Endothelial cell (in vitro differentiated cells): ENCODE results near the gene TAF1A. TPM values are rescaled to one million over a fixed set of nuclear protein-coding genes. Genes with fewer than 3 reads are reported as not detected.

ENCODE experiments used
- DNase-seq: peaks from one replicate; pipeline ENCODE4 v3.0.0; 2021; ENCODE audit warnings: low spot score
- H3K27ac Mint-ChIP-seq: one replicate; pipeline ENCODE4 v1.8.0; 2021; ENCODE audit warnings: mixed read lengths, inconsistent platforms; ENCODE audit not compliant: unreplicated experiment
- H3K27me3 Mint-ChIP-seq: one replicate; pipeline ENCODE4 v1.8.0; 2021; ENCODE audit warnings: mild to moderate bottlenecking, moderate library complexity, mixed read lengths, inconsistent platforms; ENCODE audit not compliant: unreplicated experiment
- H3K36me3 Mint-ChIP-seq: one replicate; pipeline ENCODE4 v1.8.0; 2021; ENCODE audit warnings: mild to moderate bottlenecking, low read depth, mixed read lengths, inconsistent platforms; ENCODE audit not compliant: unreplicated experiment
- H3K4me1 Mint-ChIP-seq: one replicate; pipeline ENCODE4 v1.8.0; 2021; ENCODE audit warnings: mild to moderate bottlenecking, mixed read lengths, inconsistent platforms; ENCODE audit not compliant: unreplicated experiment
- H3K4me3 Mint-ChIP-seq: one replicate; pipeline ENCODE4 v1.8.0; 2021; ENCODE audit warnings: mild to moderate bottlenecking, mixed read lengths, inconsistent platforms; ENCODE audit not compliant: unreplicated experiment
- H3K9me3 Mint-ChIP-seq: one replicate; pipeline ENCODE4 v1.8.0; 2021; ENCODE audit warnings: mixed read lengths, inconsistent platforms; ENCODE audit not compliant: unreplicated experiment
- total RNA-seq: library from RNA; stranded (reverse); fragmentation: NEBNext Ultra II Directional; extraction: Animal tissue kit (Norgen Biotek cat#: 25700); gene quantifications from one replicate; pipeline ENCODE4 v1.2.1, GENCODE V29; 2021; ENCODE audit not compliant: unreplicated experiment
- TF ChIP-seq, protein P1 (sequence below): fragments of 200-600 bp; sonication (generic); IDR thresholded peaks from one replicate; pipeline ENCODE4 v1.5.0; 2021; ENCODE audit warnings: antibody characterized with exemption; ENCODE audit not compliant: unreplicated experiment

The TAF1A gene
- total RNA-seq, 1 donor from 2014 or later: 6.6 TPM

DNA sequence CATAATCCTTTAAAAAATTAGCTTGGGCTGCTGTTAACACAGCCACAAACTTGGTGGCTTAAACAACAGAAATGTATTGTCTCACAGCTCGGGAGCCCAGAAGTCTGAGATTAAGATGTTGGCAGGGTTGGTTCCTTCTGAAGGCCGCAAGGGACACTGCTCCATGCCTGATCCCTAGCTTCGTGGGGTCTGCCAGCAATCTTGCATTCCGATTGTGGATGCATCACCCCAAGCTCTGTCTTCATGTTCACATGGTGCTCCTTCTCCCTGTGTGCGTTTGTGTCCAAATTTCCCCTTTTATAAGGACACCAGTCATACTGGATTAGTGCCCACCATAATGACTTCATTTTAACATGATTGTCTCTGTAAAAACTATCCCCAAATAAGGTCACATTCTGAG, 36.9 kb downstream of the TAF1A start:
- Mint-ChIP-seq H3K9me3 (no peaks in the 10 kb centered on the region), H3K4me3 (no peak overlapping the region), H3K4me1 (no peaks in the 10 kb centered on the region), H3K36me3 (no peaks in the 10 kb centered on the region), H3K27me3 (no peaks in the 10 kb centered on the region), H3K27ac (no peak overlapping the region)
- TF ChIP-seq, protein P1, sequence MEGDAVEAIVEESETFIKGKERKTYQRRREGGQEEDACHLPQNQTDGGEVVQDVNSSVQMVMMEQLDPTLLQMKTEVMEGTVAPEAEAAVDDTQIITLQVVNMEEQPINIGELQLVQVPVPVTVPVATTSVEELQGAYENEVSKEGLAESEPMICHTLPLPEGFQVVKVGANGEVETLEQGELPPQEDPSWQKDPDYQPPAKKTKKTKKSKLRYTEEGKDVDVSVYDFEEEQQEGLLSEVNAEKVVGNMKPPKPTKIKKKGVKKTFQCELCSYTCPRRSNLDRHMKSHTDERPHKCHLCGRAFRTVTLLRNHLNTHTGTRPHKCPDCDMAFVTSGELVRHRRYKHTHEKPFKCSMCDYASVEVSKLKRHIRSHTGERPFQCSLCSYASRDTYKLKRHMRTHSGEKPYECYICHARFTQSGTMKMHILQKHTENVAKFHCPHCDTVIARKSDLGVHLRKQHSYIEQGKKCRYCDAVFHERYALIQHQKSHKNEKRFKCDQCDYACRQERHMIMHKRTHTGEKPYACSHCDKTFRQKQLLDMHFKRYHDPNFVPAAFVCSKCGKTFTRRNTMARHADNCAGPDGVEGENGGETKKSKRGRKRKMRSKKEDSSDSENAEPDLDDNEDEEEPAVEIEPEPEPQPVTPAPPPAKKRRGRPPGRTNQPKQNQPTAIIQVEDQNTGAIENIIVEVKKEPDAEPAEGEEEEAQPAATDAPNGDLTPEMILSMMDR: no peak
- no peak for DNase-seq

DNA sequence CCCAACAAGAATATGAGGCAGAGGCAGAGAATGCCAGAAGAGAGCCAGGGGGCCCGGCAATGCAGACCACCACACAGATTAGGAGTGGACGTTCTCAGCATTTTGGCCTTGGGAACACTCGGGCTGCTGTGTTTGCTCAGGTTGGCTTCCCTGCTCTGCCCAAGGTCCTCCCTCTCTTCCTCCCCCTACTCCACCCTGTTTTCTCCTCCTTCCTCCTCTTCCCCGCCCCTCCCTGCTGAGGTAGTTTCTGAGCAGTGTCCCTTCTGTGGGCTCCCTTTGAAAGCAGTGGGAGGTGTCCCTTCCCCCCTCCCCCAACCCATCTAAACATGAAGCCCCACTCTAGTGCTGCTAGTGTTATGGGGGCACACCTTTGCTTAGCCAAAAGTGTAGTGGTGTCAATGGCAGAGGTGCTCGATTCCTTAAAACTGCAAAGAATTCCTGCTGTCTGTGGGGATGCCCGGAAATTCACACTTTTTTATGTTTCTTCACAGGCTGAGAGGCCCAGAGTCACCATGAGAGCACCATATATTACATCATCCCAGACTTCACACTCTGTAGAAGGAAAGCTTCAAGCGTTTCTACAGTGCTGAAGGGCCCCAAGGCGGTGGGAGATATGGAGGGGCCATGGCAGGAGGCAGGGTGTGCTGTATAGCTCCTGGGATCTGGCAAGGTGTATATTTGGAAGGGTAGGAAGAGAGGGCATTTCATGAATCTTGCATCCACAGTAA, 41.6 kb downstream of the TAF1A start, which contains the start of gene HHIPL2:
Gene HHIPL2, minus strand, starts transcription at position 161 of the 728 bp plus-strand sequence. Its CDS starts 60 bp downstream, at position 101.
- TF ChIP-seq, protein P1: no peak
- Mint-ChIP-seq H3K27me3 (peaks cover 3% of the 10 kb centered on the region), H3K36me3 (no peaks in the 10 kb centered on the region), H3K4me1 (no peaks in the 10 kb centered on the region), H3K9me3 (no peaks in the 10 kb centered on the region), H3K4me3 (no peak within 1 kb of the TSS), H3K27ac (no peak within 1 kb of the TSS)
- no peak for DNase-seq

DNA sequence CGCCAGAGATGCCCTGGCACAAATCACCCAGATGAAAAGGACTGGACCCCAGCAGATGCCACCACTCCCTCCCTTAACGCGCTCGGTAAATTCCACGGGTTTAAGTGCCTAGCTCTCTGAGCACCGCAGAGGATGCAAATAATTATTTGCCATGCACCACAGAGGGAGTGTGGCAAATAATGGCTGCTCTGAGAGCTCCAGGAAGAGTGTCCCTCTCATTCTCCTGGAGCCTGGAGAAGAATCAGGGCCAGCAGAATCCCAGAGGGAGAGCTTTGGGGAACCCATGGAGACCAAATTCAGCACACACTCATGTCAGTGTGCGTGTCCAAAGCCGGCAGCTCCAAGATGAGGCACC, 42.5 kb downstream of the TAF1A start:
- no peak overlapping the region for H3K4me3 Mint-ChIP-seq
- H3K4me1 Mint-ChIP-seq: no peaks in the 10 kb centered on the region
- no peak for DNase-seq
- H3K27ac Mint-ChIP-seq: no peak overlapping the region
- H3K36me3 Mint-ChIP-seq: no peaks in the 10 kb centered on the region
- TF ChIP-seq, protein P1: no peak
- H3K27me3 Mint-ChIP-seq: peaks cover 3% of the 10 kb centered on the region
- no peaks in the 10 kb centered on the region for H3K9me3 Mint-ChIP-seq

DNA sequence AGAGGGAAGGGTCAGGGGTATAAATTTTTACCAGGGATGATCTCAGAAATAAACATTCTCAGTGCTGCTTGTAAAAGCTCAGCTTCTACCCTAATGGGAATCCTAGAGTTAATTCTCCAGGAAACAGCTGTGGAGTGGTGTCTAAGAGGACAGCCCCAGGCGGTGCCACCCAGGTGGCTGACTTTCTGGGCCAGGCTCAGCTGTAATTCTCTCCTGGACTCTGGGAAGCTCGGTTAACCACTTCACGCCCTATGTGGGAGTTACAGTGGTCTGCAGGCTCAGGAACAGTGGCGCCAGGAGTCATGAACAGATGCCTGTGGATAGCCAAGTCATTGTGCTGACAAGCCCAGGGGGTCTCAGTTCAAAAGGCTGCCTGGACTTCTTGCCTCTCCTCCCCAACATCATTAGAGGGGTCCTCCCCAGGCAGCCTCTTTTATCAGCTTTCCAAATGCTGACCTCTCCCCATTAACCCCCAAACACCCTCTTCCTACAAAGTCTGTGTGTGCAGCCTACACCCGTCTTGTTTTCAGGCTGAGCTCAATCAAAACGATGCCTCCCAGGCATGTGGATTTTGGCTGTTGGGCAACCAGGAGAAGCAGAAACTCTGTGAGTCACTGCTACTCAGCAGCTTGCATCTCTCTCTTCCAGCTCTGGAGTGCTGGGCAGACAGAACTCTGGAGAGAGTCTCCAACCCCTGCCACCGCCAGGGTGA, 43.0 kb downstream of the TAF1A start:
- no peak for DNase-seq
- TF ChIP-seq, protein P1: no peak
- no peak overlapping the region for H3K4me3 Mint-ChIP-seq

DNA sequence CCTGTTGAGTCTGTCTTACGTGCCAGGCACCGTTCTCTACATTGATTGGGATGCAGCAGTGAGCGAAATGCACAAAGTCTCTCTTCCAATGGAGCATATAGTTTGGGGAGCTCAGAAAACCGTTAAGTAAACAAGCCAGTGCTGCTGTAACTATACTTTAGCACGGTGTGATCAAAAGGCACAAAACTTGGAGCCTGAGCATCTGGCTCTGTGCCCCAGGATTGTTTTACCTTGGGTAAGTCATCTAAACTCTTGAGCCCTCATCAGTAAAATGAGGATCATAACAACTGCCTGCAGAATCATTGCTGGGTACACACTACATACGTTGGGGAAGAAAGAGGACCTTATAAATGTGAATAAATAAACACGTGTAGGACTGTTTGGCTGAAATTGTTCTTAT, 43.6 kb downstream of the TAF1A start:
- no peaks in the 10 kb centered on the region for H3K4me1 Mint-ChIP-seq
- no peak for DNase-seq
- peaks cover 3% of the 10 kb centered on the region for H3K27me3 Mint-ChIP-seq
- no peak overlapping the region for H3K4me3 Mint-ChIP-seq
- TF ChIP-seq, protein P1: no peak
- no peaks in the 10 kb centered on the region for H3K9me3 Mint-ChIP-seq
- no peaks in the 10 kb centered on the region for H3K36me3 Mint-ChIP-seq
- H3K27ac Mint-ChIP-seq: no peak overlapping the region

More for the DNA sequence above, 43.0 kb downstream of the TAF1A start:
- H3K27me3 Mint-ChIP-seq: peaks cover 3% of the 10 kb centered on the region
- no peaks in the 10 kb centered on the region for H3K9me3 Mint-ChIP-seq
- no peak overlapping the region for H3K27ac Mint-ChIP-seq
- H3K36me3 Mint-ChIP-seq: no peaks in the 10 kb centered on the region
- H3K4me1 Mint-ChIP-seq: no peaks in the 10 kb centered on the region
